PC-3 (cell line): ENCODE data around the gene SERTAD3. TPM values are rescaled to one million over a fixed set of nuclear protein-coding genes. Genes with fewer than 3 reads are reported as not detected.

Source experiments
- ATAC-seq: fragments of 200-7000 bp; cut with Tn5 transposase; 2 replicates; pipeline ENCODE4 v1.9.1; 2020; ENCODE audit warnings: mild to moderate bottlenecking, moderate library complexity
- BruUV-seq: library from RNA; stranded (reverse); fragments of 400-500 nt; replicated peaks from 2 replicates; lab custom pipeline; 2021; lab: Mats Ljungman, UMichigan
- CTCF ChIA-PET: fragments of 300-600 bp; sonication (Branson Sonifier 250); formaldehyde crosslinking; loops from one replicate; lab custom pipeline; 2022; ENCODE audit warnings: antibody characterized with exemption; lab: Charles Lee
- POLR2A ChIA-PET: fragments of 300-600 bp; sonication (Branson Sonifier 250); formaldehyde crosslinking; loops from one replicate; lab custom pipeline; 2022; ENCODE audit warnings: antibody characterized with exemption; ENCODE audit not compliant: unreplicated experiment; lab: Charles Lee
- DNase-seq: peaks from one replicate; pipeline ENCODE4 v3.0.0-alpha.2; 2015
- H2AFZ ChIP-seq: fragments of 300-600 bp; sonication (generic); 2 replicates; pipeline ENCODE4 v1.6.0; 2016; ENCODE audit warnings: antibody characterized with exemption, low read length
- H3F3A ChIP-seq: fragments of 300-600 bp; sonication (generic); one replicate; pipeline ENCODE4 v1.6.0; 2017; ENCODE audit warnings: antibody characterized with exemption, low read length, control low read depth, mild to moderate bottlenecking; ENCODE audit not compliant: unreplicated experiment
- H3K27ac ChIP-seq: fragments of 300-600 bp; sonication (generic); 2 replicates; pipeline ENCODE4 v1.5.1; 2016; ENCODE audit warnings: mild to moderate bottlenecking, low read length
- H3K27me3 ChIP-seq: fragments of 300-600 bp; sonication (generic); 2 replicates; pipeline ENCODE4 v1.6.1; 2016; ENCODE audit warnings: low read length, mixed read lengths
- H3K36me3 ChIP-seq: fragments of 300-600 bp; sonication (generic); 2 replicates; pipeline ENCODE4 v1.6.1; 2016; ENCODE audit warnings: low read depth, mixed run types, low read length, mixed read lengths
- H3K4me1 ChIP-seq: fragments of 300-600 bp; sonication (generic); 2 replicates; pipeline ENCODE4 v1.5.1; 2016; ENCODE audit warnings: low read length; ENCODE audit not compliant: insufficient read depth
- H3K4me2 ChIP-seq: fragments of 300-600 bp; sonication (generic); 2 replicates; pipeline ENCODE4 v1.6.0; 2016; ENCODE audit warnings: low read length
- H3K4me3 ChIP-seq: fragments of 300-600 bp; sonication (generic); 2 replicates; pipeline ENCODE4 v1.5.1; 2016; ENCODE audit warnings: mild to moderate bottlenecking, low read length, mixed read lengths
- H3K79me2 ChIP-seq: fragments of 300-600 bp; sonication (generic); 2 replicates; pipeline ENCODE4 v1.6.1; 2017; ENCODE audit warnings: low read length, mixed read lengths
- H3K9ac ChIP-seq: fragments of 300-600 bp; sonication (generic); 2 replicates; pipeline ENCODE4 v1.6.0; 2016; ENCODE audit warnings: mild to moderate bottlenecking, low read length
- H3K9me2 ChIP-seq: fragments of 300-600 bp; sonication (generic); replicated peaks from 2 replicates; pipeline ENCODE4 v1.6.1; 2016; ENCODE audit warnings: mixed run types, low read length, mixed read lengths
- H3K9me3 ChIP-seq: fragments of 300-600 bp; sonication (generic); 2 replicates; pipeline ENCODE4 v1.6.1; 2016; ENCODE audit warnings: low read length, mixed read lengths
- H4K20me1 ChIP-seq: fragments of 300-600 bp; sonication (generic); 2 replicates; pipeline ENCODE4 v1.6.1; 2016; ENCODE audit warnings: low read length, mixed read lengths
- EZH2 ChIP-seq: fragments of 300-600 bp; sonication (generic); IDR thresholded peaks from one replicate; pipeline ENCODE4 v1.6.1; 2017; ENCODE audit warnings: antibody characterized with exemption, mild to moderate bottlenecking, low read length; ENCODE audit not compliant: unreplicated experiment
- EZH2phosphoT487 ChIP-seq: fragments of 300-600 bp; sonication (generic); IDR thresholded peaks from 2 replicates; pipeline ENCODE4 v1.6.1; 2018; ENCODE audit warnings: mild to moderate bottlenecking, antibody characterized with exemption, low read length, borderline replicate concordance
- intact Hi-C: fragments of 100-400 bp; cut with micrococcal nuclease; formaldehyde crosslinking; loops from 2 replicates; pipeline ENCODE4 v1.9.0; 2023
- total RNA-seq: library from RNA; depleted of rRNA; stranded (reverse); fragments of >200 nt; gene quantifications from 2 replicates; pipeline ENCODE4 v1.2.3, GENCODE V29; 2014
- TF ChIP-seq, protein P1 (sequence below): fragments of 300-600 bp; sonication (generic); conservative IDR thresholded peaks from 2 replicates; pipeline ENCODE4 v1.5.1; 2017; ENCODE audit warnings: antibody characterized with exemption, low read depth, mild to moderate bottlenecking, low read length

The SERTAD3 gene
- total RNA-seq, 1 experiment from 2014 or later = 7.9 TPM

DNA sequence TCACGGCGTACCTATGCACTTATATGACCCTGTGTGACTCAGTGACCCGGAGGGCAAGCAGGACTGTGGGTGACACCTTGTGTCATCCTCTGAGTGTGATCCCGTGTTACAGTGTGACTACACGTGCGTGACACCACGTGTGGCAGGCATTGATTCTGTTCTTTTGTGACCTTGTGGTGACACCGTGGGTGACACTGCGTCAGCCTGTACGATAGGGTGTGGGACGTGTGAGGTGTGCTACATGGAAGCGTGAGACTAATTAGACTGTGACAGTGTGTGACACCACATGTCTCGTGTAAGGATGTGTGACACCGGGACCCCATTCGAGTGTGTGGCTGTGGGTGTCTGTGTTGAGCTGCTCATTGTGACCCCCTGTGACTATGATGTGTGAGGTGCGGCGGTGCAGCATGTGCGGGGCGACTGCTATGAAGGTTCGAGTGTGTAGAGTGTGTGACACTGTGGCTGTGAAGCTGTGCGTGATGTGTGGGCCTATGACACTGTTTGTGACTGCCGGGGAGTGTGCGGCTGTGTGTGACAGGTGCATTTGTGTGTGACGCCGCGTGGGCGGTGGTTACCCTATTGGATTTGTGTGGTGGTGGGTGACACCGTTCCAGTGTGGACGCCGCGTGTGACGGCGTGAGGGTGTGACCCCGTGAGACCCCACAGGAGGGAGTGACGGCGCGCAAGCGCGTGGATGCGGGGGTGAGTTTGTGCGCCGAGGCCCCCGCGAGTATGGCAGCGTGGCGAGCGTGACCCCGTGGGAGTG lies 22.3 kb upstream of the SERTAD3 start:
- Histone ChIP-seq H3K79me2 (peaks cover 17% of the 10 kb centered on the region), H3F3A (no peaks in the 10 kb centered on the region), H3K4me1 (peaks cover 20% of the 10 kb centered on the region), H3K9me3 (no peaks in the 10 kb centered on the region), H3K4me2 (peak overlapping the region; percentile 91), H3K9me2 (no peaks in the 10 kb centered on the region), H3K9ac (no peak overlapping the region), H2AFZ (peak overlapping the region; percentile 78), H3K36me3 (no peaks in the 10 kb centered on the region), H3K4me3 (peak overlapping the region; percentile 89), H3K27ac (no peak overlapping the region), H3K27me3 (no peaks in the 10 kb centered on the region), H4K20me1 (no peaks in the 10 kb centered on the region)
- ATAC-seq (no peak), DNase-seq (no peak)
- BruUV-seq = TSS peak; percentile 69
- TF ChIP-seq EZH2phosphoT487 (no peak), EZH2 (no peak)
- TF ChIP-seq, protein P1, sequence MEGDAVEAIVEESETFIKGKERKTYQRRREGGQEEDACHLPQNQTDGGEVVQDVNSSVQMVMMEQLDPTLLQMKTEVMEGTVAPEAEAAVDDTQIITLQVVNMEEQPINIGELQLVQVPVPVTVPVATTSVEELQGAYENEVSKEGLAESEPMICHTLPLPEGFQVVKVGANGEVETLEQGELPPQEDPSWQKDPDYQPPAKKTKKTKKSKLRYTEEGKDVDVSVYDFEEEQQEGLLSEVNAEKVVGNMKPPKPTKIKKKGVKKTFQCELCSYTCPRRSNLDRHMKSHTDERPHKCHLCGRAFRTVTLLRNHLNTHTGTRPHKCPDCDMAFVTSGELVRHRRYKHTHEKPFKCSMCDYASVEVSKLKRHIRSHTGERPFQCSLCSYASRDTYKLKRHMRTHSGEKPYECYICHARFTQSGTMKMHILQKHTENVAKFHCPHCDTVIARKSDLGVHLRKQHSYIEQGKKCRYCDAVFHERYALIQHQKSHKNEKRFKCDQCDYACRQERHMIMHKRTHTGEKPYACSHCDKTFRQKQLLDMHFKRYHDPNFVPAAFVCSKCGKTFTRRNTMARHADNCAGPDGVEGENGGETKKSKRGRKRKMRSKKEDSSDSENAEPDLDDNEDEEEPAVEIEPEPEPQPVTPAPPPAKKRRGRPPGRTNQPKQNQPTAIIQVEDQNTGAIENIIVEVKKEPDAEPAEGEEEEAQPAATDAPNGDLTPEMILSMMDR = no peak
- ChIA-PET POLR2A (interaction anchor here (0.5 to 1.0 kb wide), 4 partner anchors 45 to 251 kb away, joined by 3 to 9 read pairs (median 4); partner anchors contain the start of gene ITPKC), CTCF (interaction anchor here (1.4 to 2.6 kb wide), 2 partner anchors 55 to 137 kb away, joined by 8 to 18 read pairs; no protein-coding TSS in a partner anchor)
- intact Hi-C loops = no loop called here

DNA sequence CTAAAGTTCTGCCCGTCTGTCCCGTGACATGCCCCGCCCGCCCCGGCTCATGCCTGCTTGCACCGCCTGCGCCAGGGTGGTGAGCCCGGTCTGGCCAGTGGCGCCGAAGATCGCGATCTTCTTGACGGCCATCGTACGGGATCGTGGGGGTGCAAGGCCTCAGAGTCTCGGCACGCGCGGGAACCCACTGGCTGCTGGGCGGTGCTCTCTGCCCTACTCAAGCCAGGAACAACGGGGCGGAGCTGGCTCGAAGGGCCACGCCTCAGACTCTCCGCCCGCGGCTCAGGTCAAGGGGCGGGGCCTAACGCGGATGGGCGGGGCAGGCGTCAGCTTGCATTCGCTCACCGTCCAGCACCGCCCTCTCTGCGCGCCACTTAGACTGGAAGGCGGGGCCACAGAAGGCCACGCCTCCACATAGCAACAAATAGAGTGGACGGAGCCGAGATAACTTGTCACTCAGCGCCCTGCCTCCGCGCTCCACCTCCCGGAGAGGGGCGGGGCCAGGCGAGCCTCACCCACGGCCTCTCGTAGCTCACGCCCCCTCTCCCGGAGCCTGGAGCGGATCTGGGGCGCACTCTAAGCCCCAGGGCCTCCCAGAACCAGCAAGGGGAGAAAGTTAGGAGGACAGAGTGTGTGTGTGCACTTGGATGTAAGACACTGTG lies 21.6 kb upstream of the SERTAD3 start, which contains the start of gene BLVRB:
Gene BLVRB, minus strand, starts transcription at position 189 of the 662 bp plus-strand sequence. Its CDS starts 57 bp downstream, at position 132.
- Histone ChIP-seq H3K4me2 (peak within 1 kb of the TSS; percentile 91), H4K20me1 (no peaks in the 10 kb centered on the region), H2AFZ (peak within 1 kb of the TSS; percentile 86), H3K4me1 (peaks cover 20% of the 10 kb centered on the region), H3K79me2 (peaks cover 20% of the 10 kb centered on the region), H3K9ac (peak within 1 kb of the TSS; percentile 76), H3K27ac (peak within 1 kb of the TSS; percentile 70), H3K9me2 (no peaks in the 10 kb centered on the region), H3F3A (no peaks in the 10 kb centered on the region), H3K4me3 (peak within 1 kb of the TSS; percentile 89), H3K36me3 (no peaks in the 10 kb centered on the region), H3K9me3 (no peaks in the 10 kb centered on the region), H3K27me3 (no peaks in the 10 kb centered on the region)
- POLR2A ChIA-PET = interaction anchor here (0.5 to 1.0 kb wide), 7 partner anchors 26 to 672 kb away, joined by 3 to 9 read pairs (median 4); partner anchors contain the start of gene ITPKC
- ATAC-seq = peak; percentile 85
- no TSS peak for BruUV-seq
- peak; percentile 99 for DNase-seq
- intact Hi-C loops = loop anchor here (2.0 kb wide), 1 partner anchor 133 kb away; no protein-coding TSS in a partner anchor
- CTCF ChIA-PET = interaction anchor here (0.6 to 2.6 kb wide), 3 partner anchors 56 to 137 kb away, joined by 8 to 18 read pairs (median 11); no protein-coding TSS in a partner anchor
- TF ChIP-seq EZH2 (no peak), EZH2phosphoT487 (no peak)
- TF ChIP-seq, protein P1 = no peak
